ENCODE results near the gene KLHDC3. TPM values are rescaled to one million over a fixed set of nuclear protein-coding genes. Genes with fewer than 3 reads are reported as not detected.

KLHDC3 gene
- total and polyA plus RNA-seq, 2 donors (not counting 1 experiment from before 2014, with no cell fraction given): 47.4 to 50.7 TPM

DNA sequence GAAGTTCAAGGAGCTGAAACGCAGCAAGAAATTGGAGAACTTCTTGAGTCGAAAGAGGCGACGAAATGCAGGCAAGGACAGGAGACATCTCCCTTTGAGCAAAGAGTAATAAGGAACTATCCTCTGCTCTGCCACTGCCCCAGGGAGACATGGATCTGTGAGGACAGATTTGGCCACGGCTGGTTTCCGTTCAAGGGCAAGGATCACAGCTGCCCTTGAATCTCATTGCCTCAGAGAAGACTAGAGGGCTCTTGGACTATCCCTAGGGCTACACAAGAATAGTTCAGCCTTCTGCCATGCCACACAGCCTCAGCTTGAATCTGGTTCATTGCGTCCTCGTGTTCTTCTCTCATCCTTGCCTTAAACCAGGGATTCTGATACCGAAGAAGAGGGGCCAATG lies 15.1 kb downstream of the KLHDC3 start:
- Mint-ChIP-seq H3K9me3 (ENCODE audit: insufficient read depth) (no peaks in the 10 kb centered on the region), H3K27ac (no peak overlapping the region), H3K4me3 (no peak overlapping the region), H3K4me1 (peaks cover 6% of the 10 kb centered on the region), H3K27me3 (no peaks in the 10 kb centered on the region)
- no peak for DNase-seq
- no peaks in the 10 kb centered on the region for H3K27me3 ChIP-seq (replicated peaks in 1 of 4; ENCODE audit: control extremely low read depth in 1 of 4, control insufficient read depth in 3 of 4, insufficient read depth in 4 of 4, low read length in 3 of 4)
- peaks cover 0 to 1% of the 10 kb centered on the region in 2 donors for H3K4me1 ChIP-seq (ENCODE audit: control insufficient read depth in 2 of 2, insufficient read depth in 2 of 2, low read length in 2 of 2)
- H3K27ac ChIP-seq (ENCODE audit: low read length in 2 of 2): no peak overlapping the region
- H3K36me3 ChIP-seq (replicated peaks in 1 of 2; ENCODE audit: control extremely low read depth in 1 of 2, control insufficient read depth in 1 of 2, extremely low read depth in 1 of 2, insufficient read depth in 2 of 2, low read length in 1 of 2): peaks cover 0 to 61% of the 10 kb centered on the region in 2 experiments
- no peak overlapping the region for H3K4me3 ChIP-seq (ENCODE audit: control extremely low read depth in 1 of 5, extremely low read depth in 1 of 5, insufficient read depth in 1 of 5, low read depth in 2 of 5, low read length in 4 of 5)
- intact Hi-C loops (cut with micrococcal nuclease): no loop called here
- no peak overlapping the region for H3K4me2 ChIP-seq (replicated peaks; ENCODE audit: low read depth, low read length, poor library complexity, severe bottlenecking)
- no peak overlapping the region for H3K9ac ChIP-seq (ENCODE audit: low read length)
- no peaks in the 10 kb centered on the region for H3K9me3 ChIP-seq (ENCODE audit: control extremely low read depth in 1 of 3, control insufficient read depth in 2 of 3, insufficient read depth in 1 of 3, low read length in 2 of 3)
- no peak overlapping the region for H2AFZ ChIP-seq (ENCODE audit: insufficient read depth, low read depth, low read length, poor library complexity, severe bottlenecking)
- TF ChIP-seq EZH2 (IDR thresholded peaks at IDR 0.05; ENCODE audit: borderline replicate concordance, insufficient read depth, low read depth, low read length, poor library complexity, severe bottlenecking) (no peak), CTCF (IDR thresholded peaks at IDR 0.05) (no peak)
- ChIA-PET POLR2A (no interaction called here), CTCF (interaction anchor here (1.0 kb wide), 1 partner anchor 10 kb away, joined by 3 read pairs; no protein-coding TSS in a partner anchor)
- WGBS (ENCODE audit: insufficient coverage): over 99% methylated on average over 9 of the region's 9 CpGs
- no peak for ATAC-seq (ENCODE audit: low read depth)
- H4K20me1 ChIP-seq (ENCODE audit: control insufficient read depth, insufficient read depth, low read length, poor library complexity, severe bottlenecking): peaks cover 5% of the 10 kb centered on the region
- no peaks in the 10 kb centered on the region for H3K79me2 ChIP-seq (ENCODE audit: control insufficient read depth, insufficient read depth, low read length)

GRCh38 chr6:43032326-43032725 lies 18.3 kb downstream of the KLHDC3 start:
- H3K27ac ChIP-seq (ENCODE audit: low read length in 2 of 2): no peak overlapping the region
- ATAC-seq (ENCODE audit: low read depth): no peak
- no peak overlapping the region for H2AFZ ChIP-seq (ENCODE audit: insufficient read depth, low read depth, low read length, poor library complexity, severe bottlenecking)
- Mint-ChIP-seq H3K9me3 (ENCODE audit: insufficient read depth) (no peaks in the 10 kb centered on the region), H3K27ac (no peak overlapping the region), H3K4me1 (no peaks in the 10 kb centered on the region), H3K4me3 (no peak overlapping the region), H3K27me3 (no peaks in the 10 kb centered on the region)
- H3K27me3 ChIP-seq (replicated peaks in 1 of 4; ENCODE audit: control extremely low read depth in 1 of 4, control insufficient read depth in 3 of 4, insufficient read depth in 4 of 4, low read length in 3 of 4): no peaks in the 10 kb centered on the region
- intact Hi-C loops (cut with micrococcal nuclease): no loop called here
- POLR2A ChIA-PET: interaction anchor here (0.6 kb wide), 1 partner anchor 1503 kb away, joined by 3 read pairs; no protein-coding TSS in a partner anchor
- no peak overlapping the region for H3K4me3 ChIP-seq (ENCODE audit: control extremely low read depth in 1 of 5, extremely low read depth in 1 of 5, insufficient read depth in 1 of 5, low read depth in 2 of 5, low read length in 4 of 5)
- H3K79me2 ChIP-seq (ENCODE audit: control insufficient read depth, insufficient read depth, low read length): no peaks in the 10 kb centered on the region
- no peak overlapping the region for H3K9ac ChIP-seq (ENCODE audit: low read length)
- CTCF ChIA-PET: no interaction called here
- no peaks in the 10 kb centered on the region for H4K20me1 ChIP-seq (ENCODE audit: control insufficient read depth, insufficient read depth, low read length, poor library complexity, severe bottlenecking)
- H3K4me1 ChIP-seq (ENCODE audit: control insufficient read depth in 2 of 2, insufficient read depth in 2 of 2, low read length in 2 of 2): no peaks in the 10 kb centered on the region
- no peak for TF ChIP-seq CTCF (IDR thresholded peaks at IDR 0.05)
- no peak for TF ChIP-seq EZH2 (IDR thresholded peaks at IDR 0.05; ENCODE audit: borderline replicate concordance, insufficient read depth, low read depth, low read length, poor library complexity, severe bottlenecking)
- no peaks in the 10 kb centered on the region for H3K9me3 ChIP-seq (ENCODE audit: control extremely low read depth in 1 of 3, control insufficient read depth in 2 of 3, insufficient read depth in 1 of 3, low read length in 2 of 3)
- no peak for DNase-seq
- 92% methylated on average over 1 of the region's 4 CpGs for WGBS (ENCODE audit: insufficient coverage)
- no peak overlapping the region for H3K4me2 ChIP-seq (replicated peaks; ENCODE audit: low read depth, low read length, poor library complexity, severe bottlenecking)
- H3K36me3 ChIP-seq (replicated peaks in 1 of 2; ENCODE audit: control extremely low read depth in 1 of 2, control insufficient read depth in 1 of 2, extremely low read depth in 1 of 2, insufficient read depth in 2 of 2, low read length in 1 of 2): peaks cover 0 to 37% of the 10 kb centered on the region in 2 experiments
